NK-92 (cell line): ENCODE data around the gene C19orf44.
"Not testable (repeated sequence)": the region's sequence is repeated elsewhere in the genome, so short reads cannot be mapped to it uniquely, and the experiment has no call there.

Source experiments
- DNase-seq: peaks from one replicate; lab custom pipeline; 2025; ENCODE audit not compliant: unreplicated experiment; lab: John Stamatoyannopoulos, UW

The C19orf44 gene

GRCh38 chr19:16495982-16496612, at the start of gene C19orf44, which contains the start of gene CALR3:
C19orf44 (plus strand) TSS chr19:16496394; CDS start chr19:16500793, 4,399 bp downstream.
CALR3 (minus strand) TSS chr19:16496167; CDS start chr19:16496129, 38 bp downstream.
- peak; percentile 80 for DNase-seq

GRCh38 chr19:16446724-16447368, 49.3 kb upstream of the C19orf44 start:
- no peak for DNase-seq

GRCh38 chr19:16448872-16449271, 47.3 kb upstream of the C19orf44 start:
- DNase-seq = not testable (repeated sequence)

GRCh38 chr19:16449330-16449961, 46.7 kb upstream of the C19orf44 start:
- DNase-seq = no peak

- DNase-seq = no peak
Observed at GRCh38 chr19:16452325-16452724, 43.9 kb upstream of the C19orf44 start.

GRCh38 chr19:16454351-16454918, 41.8 kb upstream of the C19orf44 start:
- DNase-seq = no peak

DNA sequence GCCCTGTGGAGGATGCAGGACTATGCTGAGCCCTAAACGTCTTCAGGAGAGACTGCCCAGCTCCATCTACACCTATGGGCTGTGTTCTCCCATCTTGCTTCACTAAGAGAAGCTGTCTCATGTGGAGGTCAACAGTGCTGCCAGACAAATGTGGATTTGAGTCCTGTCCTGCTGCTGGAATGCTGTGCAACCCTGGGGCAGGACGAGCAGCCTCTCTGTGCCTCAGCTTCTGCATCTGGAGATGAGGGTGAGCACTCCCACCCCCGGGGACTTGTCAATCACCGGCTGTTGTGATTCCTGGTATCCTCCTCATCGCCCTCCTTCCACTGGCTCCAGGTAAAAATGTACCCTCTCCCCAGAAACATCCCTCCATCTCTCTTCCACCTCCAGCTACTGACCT, 40.7 kb upstream of the C19orf44 start:
- no peak for DNase-seq

DNA sequence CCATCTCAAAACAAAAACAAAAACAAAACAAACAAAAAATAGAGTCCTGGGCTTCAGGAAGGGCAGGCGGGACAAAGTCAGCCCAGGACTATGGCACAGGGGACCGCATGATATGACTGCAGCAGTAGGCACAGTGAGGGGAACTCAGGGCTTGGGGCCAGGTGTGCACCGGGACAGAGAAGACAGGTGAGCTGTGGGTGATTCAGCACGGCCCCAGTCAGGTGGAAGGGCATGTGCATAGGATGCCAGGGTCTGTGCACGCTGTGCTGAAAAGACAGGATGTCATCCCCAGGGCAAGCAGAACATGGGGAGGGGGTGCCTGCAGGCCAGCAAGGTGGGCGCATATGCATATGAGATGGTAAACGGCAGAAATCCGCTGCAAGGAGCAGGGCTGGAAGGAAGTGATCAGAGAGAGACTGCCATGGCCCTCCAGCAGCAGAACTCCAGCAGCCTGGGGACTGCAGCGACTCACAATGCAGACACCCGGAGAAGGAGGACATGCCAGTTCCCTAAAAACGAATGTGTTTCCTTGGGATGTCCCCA, 39.5 kb upstream of the C19orf44 start:
- no peak for DNase-seq

- DNase-seq = no peak
Observed at GRCh38 chr19:16457195-16457953, 38.8 kb upstream of the C19orf44 start.

DNA sequence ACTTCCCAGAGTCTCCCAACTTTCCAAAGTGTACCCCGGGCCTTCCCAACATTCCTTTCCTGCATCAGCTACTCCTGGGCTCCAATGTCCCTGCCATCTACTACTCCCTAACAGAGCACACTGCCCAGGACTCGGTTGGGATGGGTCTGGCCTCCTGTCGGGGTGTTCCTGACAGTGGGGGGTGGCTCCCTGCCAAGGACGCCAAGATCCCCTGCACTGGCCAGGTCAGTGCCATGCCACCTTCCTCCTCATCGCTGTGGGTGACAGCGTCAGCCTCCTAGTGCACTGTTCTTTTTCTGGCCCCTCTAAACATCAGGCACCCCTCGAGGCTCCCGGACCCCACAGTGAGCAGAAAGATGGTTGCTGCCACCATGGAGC, 38.3 kb upstream of the C19orf44 start:
- no peak for DNase-seq

DNA sequence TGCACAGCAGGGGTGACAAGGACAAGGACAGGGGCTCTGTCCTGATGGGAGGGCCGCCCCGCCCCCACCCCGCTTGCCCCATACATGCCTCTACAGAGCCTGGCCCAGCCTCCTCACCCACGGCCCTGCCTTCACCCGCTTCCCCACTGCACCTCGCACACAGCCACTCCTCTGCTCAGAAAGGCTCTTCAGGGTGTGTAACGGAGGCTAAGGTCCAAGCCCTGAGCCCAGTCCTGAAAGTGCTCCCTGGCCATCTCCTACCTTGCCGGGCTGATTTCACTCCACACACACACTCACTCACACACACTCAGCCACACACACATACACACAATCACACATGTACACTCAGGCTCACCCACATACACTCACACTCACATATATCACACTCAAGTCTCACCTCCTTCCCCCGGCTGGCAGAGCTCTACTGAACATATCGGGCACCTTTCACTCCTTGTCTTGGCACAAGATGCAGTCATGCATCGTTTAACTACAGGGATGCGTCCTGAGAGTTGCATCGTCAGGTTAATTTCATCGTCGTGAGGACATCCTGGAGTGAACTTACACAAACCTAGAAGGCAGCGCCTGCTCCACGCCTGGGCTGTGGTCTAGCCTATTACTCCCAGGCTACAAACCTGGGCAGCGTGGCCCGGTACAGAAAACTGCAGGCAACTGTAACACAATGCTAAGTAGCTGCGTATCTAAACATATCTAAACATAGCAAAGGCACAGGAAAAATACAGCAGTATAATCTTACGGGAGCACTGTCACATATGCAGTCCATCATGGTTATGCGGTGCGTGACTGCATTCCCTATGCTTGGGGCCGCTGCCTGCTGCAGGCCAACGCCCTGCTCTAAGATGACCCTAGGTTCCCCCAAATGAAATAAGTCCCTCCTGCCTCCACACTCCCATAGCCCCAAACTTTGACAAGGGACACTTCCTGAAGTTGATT, 37.5 kb upstream of the C19orf44 start:
- no peak for DNase-seq

DNA sequence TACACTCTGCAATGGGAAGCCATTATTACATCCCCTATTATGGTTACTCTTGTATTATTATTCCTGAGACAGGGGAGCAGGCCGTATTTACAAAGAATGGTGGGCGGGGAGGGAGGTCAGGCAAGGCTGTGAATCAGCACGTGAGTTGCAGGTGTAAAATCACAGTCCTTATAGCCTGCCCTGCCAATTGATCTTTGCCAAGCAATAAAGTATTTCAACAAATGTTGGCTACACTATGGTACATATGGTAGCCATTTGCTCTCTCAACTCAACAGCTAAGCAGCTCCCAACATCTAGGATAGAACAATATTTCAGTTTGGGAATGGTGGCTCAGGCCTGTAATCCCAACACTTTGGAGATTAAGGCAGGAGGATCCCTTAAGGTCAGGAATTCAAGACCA, 36.5 kb upstream of the C19orf44 start:
- DNase-seq = no peak

- DNase-seq = no peak
Observed at GRCh38 chr19:16460454-16460853, 35.7 kb upstream of the C19orf44 start.

DNA sequence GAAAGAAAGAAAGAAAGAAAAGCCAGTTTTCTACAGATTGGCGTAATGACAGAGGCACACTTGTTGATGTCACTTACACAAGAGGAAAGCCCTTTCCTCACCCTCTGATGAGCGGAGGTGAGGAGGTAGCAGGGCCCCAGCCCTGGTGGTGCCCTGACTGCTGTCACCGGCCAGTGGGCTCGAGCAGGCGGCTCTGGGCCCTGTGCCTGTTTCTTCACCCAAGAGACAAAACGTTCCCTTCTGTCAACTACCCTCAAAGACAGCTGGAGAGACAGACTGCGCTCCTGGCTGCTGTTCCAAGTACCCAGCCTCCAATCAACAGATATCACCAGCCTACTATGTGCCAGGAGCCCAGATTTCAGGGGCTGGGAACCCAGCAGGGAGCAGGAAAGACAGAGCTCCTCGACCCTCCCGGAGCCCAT, 34.6 kb upstream of the C19orf44 start:
- DNase-seq = no peak

DNA sequence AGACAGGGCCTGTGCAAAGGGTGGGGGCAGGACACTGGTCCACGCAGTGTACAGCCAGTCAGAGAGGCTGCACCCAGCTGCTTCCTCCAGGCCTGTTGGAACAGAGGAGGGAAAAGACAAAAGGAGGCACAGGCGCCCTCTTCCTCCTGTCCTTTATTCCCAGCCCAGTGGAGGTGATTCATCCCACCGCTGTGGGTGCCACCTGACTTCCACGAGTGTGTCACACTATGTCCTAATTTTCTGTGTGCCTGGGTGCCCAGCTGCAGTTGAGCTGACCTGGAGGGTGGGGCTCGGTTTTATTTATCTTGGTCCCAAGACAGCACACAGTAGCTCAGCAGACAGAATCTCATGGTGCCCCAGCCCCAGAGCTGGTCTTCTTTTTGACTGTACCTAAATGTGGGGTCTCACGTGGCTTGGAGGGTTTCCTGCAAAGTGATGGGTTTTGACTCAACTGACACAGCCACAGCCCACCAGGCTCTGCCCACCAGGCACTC, 33.4 kb upstream of the C19orf44 start:
- DNase-seq = no peak

DNA sequence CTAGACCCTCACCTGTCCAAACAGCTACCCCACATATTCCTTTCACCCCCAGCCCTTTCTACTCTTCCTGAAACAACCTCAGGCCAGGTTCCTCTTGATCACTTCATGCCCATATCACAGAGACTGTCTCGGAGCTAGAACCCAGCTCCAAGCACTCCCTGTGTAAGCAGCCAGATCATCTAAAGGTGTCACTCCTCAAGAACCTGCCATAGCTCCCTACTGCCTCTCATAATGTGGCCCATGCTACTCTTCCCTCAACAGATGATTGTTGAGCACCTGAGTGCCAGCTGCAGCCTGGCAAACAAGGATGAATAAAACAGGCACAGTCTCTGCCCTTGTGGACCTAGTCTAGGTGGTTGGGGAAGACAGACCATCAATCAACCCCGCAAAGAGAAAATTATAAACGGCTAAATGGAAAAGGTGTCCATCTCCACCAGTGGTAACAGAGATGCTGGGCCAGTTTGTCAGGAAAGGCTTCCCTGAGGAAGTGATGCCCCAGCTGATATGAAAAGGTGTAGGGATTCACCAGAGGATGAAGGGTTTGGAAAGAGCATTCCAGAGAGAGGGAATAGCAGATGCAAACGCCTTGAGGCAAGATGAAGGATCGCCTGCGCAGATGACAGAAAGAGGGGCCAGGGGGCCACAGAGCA, 32.7 kb upstream of the C19orf44 start:
- no peak for DNase-seq

DNA sequence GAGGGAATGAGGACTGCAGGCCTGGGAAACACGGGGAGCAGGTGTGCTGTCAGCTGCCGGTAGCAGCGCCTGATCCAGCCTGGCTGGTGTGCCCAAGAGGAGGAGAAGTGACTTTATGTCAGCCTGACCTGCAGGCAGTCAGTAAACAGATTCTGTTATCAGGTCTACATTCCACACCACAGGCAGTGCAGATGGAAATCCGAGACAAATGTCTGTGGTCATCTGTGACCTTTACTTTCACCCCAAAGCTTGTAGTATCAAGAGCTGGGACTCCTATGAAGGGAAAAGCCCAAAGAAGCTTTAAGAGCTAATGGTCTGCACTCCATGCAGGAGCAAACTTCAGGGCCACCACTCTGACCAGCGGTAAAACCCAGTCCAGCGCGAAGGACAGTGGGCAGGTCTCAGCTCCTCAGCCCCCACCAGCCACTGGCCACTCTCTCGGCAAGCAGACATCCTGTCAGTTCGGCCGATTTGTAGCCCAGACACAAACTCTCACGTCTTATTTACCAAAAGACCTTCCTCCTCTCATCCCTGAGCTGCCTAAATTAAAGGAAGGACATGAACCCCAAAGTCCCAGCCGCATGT, 32.1 kb upstream of the C19orf44 start:
- DNase-seq = no peak

DNA sequence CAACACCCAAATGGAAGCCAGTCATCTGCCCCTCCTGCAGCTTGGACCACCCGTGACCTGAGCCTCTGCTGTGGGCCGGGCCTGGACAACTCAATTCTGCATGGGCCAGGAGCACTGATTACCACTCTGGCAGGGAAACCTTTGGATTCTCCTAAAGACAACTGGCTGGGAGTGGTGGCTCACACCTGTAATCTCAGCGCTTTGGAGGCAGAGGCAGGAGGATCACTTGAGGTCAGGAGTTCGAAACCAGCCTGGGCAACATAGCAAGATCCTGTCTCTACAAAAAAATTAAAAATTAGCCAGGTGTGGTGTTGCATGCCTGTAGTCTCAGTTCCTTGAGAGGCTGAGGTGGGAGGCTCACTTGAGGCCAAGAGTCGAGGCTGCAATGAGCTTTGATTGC, 31.0 kb upstream of the C19orf44 start:
- DNase-seq = no peak
